HCT116 (cell line): ENCODE results near the gene RRAS2. TPM values are rescaled to one million over a fixed set of nuclear protein-coding genes. Genes with fewer than 3 reads are reported as not detected.

Experiments
- ATAC-seq: fragments of 200-7000 bp; cut with Tn5 transposase; 2 replicates; pipeline ENCODE4 v1.9.1; 2020; ENCODE audit warnings: mild to moderate bottlenecking, moderate library complexity
- BruUV-seq: library from RNA; stranded (reverse); fragments of 400-500 nt; replicated peaks from 2 replicates; lab custom pipeline; 2021; lab: Mats Ljungman, UMichigan
- CTCF ChIA-PET: fragments of 300-600 bp; sonication (Branson Sonifier 250); formaldehyde crosslinking; loops from one replicate; lab custom pipeline; 2021; ENCODE audit warnings: antibody characterized with exemption; lab: Charles Lee
- POLR2A ChIA-PET: fragments of 300-600, 350-600 bp; sonication (Branson Sonifier 250); formaldehyde crosslinking; loops from one replicate; lab custom pipeline; 2021; ENCODE audit warnings: antibody characterized with exemption; lab: Charles Lee
- RAD21 ChIA-PET, 2 experiments: fragments of 300-600 bp; sonication (Branson Sonifier 250); formaldehyde crosslinking; loops; one replicate each; lab custom pipeline; 2023; ENCODE audit warnings: low total read pairs in 2 of 2; ENCODE audit not compliant: uncharacterized antibody in 2 of 2, unreplicated experiment in 2 of 2, low non-redundant PET in 1 of 2; lab: Charles Lee
- DNase-seq: peaks from one replicate; pipeline ENCODE4 v3.0.0-alpha.2; 2010; ENCODE audit warnings: low read depth, low spot score
- H2AFZ ChIP-seq: fragments of 200-600 bp; shearing (Covaris generic), sonication (generic); 2 replicates; pipeline ENCODE4 v1.6.1; 2017; ENCODE audit warnings: low read depth, mixed run types, mixed read lengths, antibody characterized with exemption, low read length; ENCODE audit not compliant: poor library complexity, severe bottlenecking
- H3K27ac ChIP-seq: 2 replicates; pipeline ENCODE4 v1.5.1; 2012; ENCODE audit warnings: low read depth, low read length
- H3K27me3 ChIP-seq: fragments of 200-600 bp; sonication (generic); 2 replicates; pipeline ENCODE4 v1.6.1; 2016; ENCODE audit warnings: mixed run types, low read length, mixed read lengths; ENCODE audit not compliant: insufficient read depth
- H3K36me3 ChIP-seq, 2 experiments: fragments of 200-500 bp in 1 of 2; fragments of 200-600 bp in 1 of 2; sonication (Bioruptor generic) in 1 of 2; sonication (generic) in 1 of 2; 2 replicates each; pipeline versions ENCODE4 v1.5.1 to v1.6.1; 2014 to 2016; ENCODE audit warnings: low read length in 2 of 2, inconsistent platforms in 1 of 2, mixed read lengths in 1 of 2, mixed run types in 1 of 2; ENCODE audit not compliant: insufficient read depth in 2 of 2, control insufficient read depth in 1 of 2
- H3K4me1 ChIP-seq, 2 experiments: fragments of 200-600 bp in 1 of 2; sonication (generic) in 1 of 2; 2 replicates each; pipeline versions ENCODE4 v1.5.1 to v1.6.1; 2012 to 2017; ENCODE audit warnings: low read length in 2 of 2, inconsistent platforms in 1 of 2, mild to moderate bottlenecking in 1 of 2, mixed read lengths in 1 of 2, mixed run types in 1 of 2, moderate library complexity in 1 of 2; ENCODE audit not compliant: insufficient read depth in 2 of 2, control insufficient read depth in 1 of 2
- H3K4me2 ChIP-seq: fragments of 200-600 bp; sonication (generic); 2 replicates; pipeline ENCODE4 v1.6.1; 2017; ENCODE audit warnings: mixed run types, low read length, mixed read lengths
- H3K4me3 ChIP-seq, 2 experiments: fragments of 200-600 bp in 1 of 2; sonication (generic) in 1 of 2; replicated peaks in 1 of 2; 2 replicates each; pipeline ENCODE4 v1.5.1; 2011 to 2016; ENCODE audit warnings: low read length in 2 of 2, control low read depth in 1 of 2, low read depth in 1 of 2, mild to moderate bottlenecking in 1 of 2, mixed read lengths in 1 of 2, mixed run types in 1 of 2
- H3K79me2 ChIP-seq: fragments of 200-600 bp; sonication (generic); 2 replicates; pipeline ENCODE4 v1.6.1; 2017; ENCODE audit warnings: mild to moderate bottlenecking, mixed run types, low read length, moderate library complexity, mixed read lengths; ENCODE audit not compliant: insufficient read depth
- H3K9ac ChIP-seq: fragments of 200-600 bp; sonication (generic); 2 replicates; pipeline ENCODE4 v1.6.1; 2016; ENCODE audit warnings: low read length, mixed read lengths
- H3K9me2 ChIP-seq: fragments of 200-600 bp; sonication (generic), shearing (Covaris generic); 2 replicates; pipeline ENCODE4 v1.6.1; 2017; ENCODE audit warnings: mixed run types, mild to moderate bottlenecking, moderate library complexity; ENCODE audit not compliant: insufficient read depth
- H3K9me3 ChIP-seq, 2 experiments: fragments of 200-500 bp in 1 of 2; fragments of 200-600 bp in 1 of 2; sonication (Bioruptor generic) in 1 of 2; sonication (generic) in 1 of 2; 2 replicates each; pipeline ENCODE4 v1.6.1; 2014 to 2017; ENCODE audit warnings: low read length in 2 of 2, mixed read lengths in 2 of 2, inconsistent platforms in 1 of 2, low read depth in 1 of 2, mild to moderate bottlenecking in 1 of 2, mixed run types in 1 of 2, moderate library complexity in 1 of 2; ENCODE audit not compliant: control insufficient read depth in 1 of 2, insufficient read depth in 1 of 2
- H4K20me1 ChIP-seq: fragments of 200-600 bp; sonication (generic), shearing (Covaris generic); 2 replicates; pipeline ENCODE4 v1.6.1; 2017; ENCODE audit warnings: mixed run types, mild to moderate bottlenecking, moderate library complexity; ENCODE audit not compliant: insufficient read depth
- ATF3 ChIP-seq: IDR thresholded peaks from 2 replicates; pipeline ENCODE4 v1.6.1; 2012
- CBX3 ChIP-seq: IDR thresholded peaks from 2 replicates; pipeline ENCODE4 v1.6.1; 2012; ENCODE audit warnings: low read depth
- CEBPB ChIP-seq: IDR thresholded peaks from 2 replicates; pipeline ENCODE4 v1.6.1; 2012; ENCODE audit warnings: low read depth
- CTCF ChIP-seq, 3 experiments: fragments of 200-600 bp in 1 of 3; sonication (generic) in 1 of 3; IDR thresholded peaks in 2 of 3; conservative IDR thresholded peaks in 1 of 3; 2 replicates each; pipeline ENCODE4 v1.5.1; 2012 to 2017; ENCODE audit warnings: low read depth in 2 of 3, low read length in 2 of 3, antibody characterized with exemption in 1 of 3, borderline replicate concordance in 1 of 3, control low read depth in 1 of 3, mild to moderate bottlenecking in 1 of 3, mixed read lengths in 1 of 3, mixed run types in 1 of 3, moderate library complexity in 1 of 3; ENCODE audit not compliant: insufficient read depth in 1 of 3
- ELF1 ChIP-seq: IDR thresholded peaks from 2 replicates; pipeline ENCODE4 v1.6.1; 2012; ENCODE audit warnings: low read depth, borderline replicate concordance
- EZH2phosphoT487 ChIP-seq: fragments of 200-600 bp; IDR thresholded peaks from 2 replicates; pipeline ENCODE4 v1.6.1; 2018; ENCODE audit warnings: antibody characterized with exemption, borderline replicate concordance
- FOSL1 ChIP-seq: IDR thresholded peaks from 2 replicates; pipeline ENCODE4 v1.6.1; 2012; ENCODE audit warnings: low read depth
- JUND ChIP-seq: IDR thresholded peaks from 2 replicates; pipeline ENCODE4 v1.6.1; 2012
- MAX ChIP-seq: IDR thresholded peaks from 2 replicates; pipeline ENCODE4 v1.6.1; 2012
- POLR2A ChIP-seq: IDR thresholded peaks from 2 replicates; pipeline ENCODE4 v1.7.0; 2011; ENCODE audit warnings: borderline replicate concordance; ENCODE audit not compliant: insufficient read depth, insufficient read length; ENCODE audit errors: extremely low read depth
- RAD21 ChIP-seq: IDR thresholded peaks from 2 replicates; pipeline ENCODE4 v1.6.1; 2012; ENCODE audit warnings: low read depth, mild to moderate bottlenecking
- REST ChIP-seq: IDR thresholded peaks from 2 replicates; pipeline ENCODE4 v1.6.1; 2012; ENCODE audit warnings: low read depth
- SIN3A ChIP-seq: IDR thresholded peaks from 2 replicates; pipeline ENCODE4 v1.6.1; 2012; ENCODE audit warnings: low read depth
- SP1 ChIP-seq: IDR thresholded peaks from 2 replicates; pipeline ENCODE4 v1.6.1; 2012; ENCODE audit warnings: low read depth
- SRF ChIP-seq: IDR thresholded peaks from 2 replicates; pipeline ENCODE4 v1.6.1; 2012; ENCODE audit warnings: low read depth
- YY1 ChIP-seq: IDR thresholded peaks from 2 replicates; pipeline ENCODE4 v1.6.1; 2011; ENCODE audit warnings: low read length, low read depth, moderate library complexity, mild to moderate bottlenecking; ENCODE audit not compliant: insufficient replicate concordance; ENCODE audit errors: extremely low read depth
- ZBTB33 ChIP-seq: IDR thresholded peaks from 2 replicates; pipeline ENCODE4 v1.6.1; 2011; ENCODE audit warnings: mild to moderate bottlenecking, low read length, moderate library complexity; ENCODE audit not compliant: insufficient replicate concordance; ENCODE audit errors: extremely low read depth
- ZFX ChIP-seq: fragments of 450-650 bp; IDR thresholded peaks from 2 replicates; pipeline ENCODE4 v1.6.1; 2017
- intact Hi-C: fragments of 100-400 bp; cut with micrococcal nuclease; formaldehyde crosslinking; loops from 2 replicates; pipeline ENCODE4 v1.10.0; 2022
- total RNA-seq: library from RNA; stranded (reverse); gene quantifications from one replicate; pipeline ENCODE4 v1.2.1, GENCODE V29; 2021; ENCODE audit not compliant: unreplicated experiment

RRAS2 gene
- total RNA-seq, 1 experiment from 2014 or later: 54.5 TPM

- Histone ChIP-seq H3K4me1 (peaks cover 3 to 12% of the 10 kb centered on the region in 2 experiments; a peak in 2 of 4 replicates), H4K20me1 (no peaks in the 10 kb centered on the region), H3K9ac (no peak overlapping the region), H3K9me3 (no peaks in the 10 kb centered on the region), H3K27me3 (no peaks in the 10 kb centered on the region), H2AFZ (no peak overlapping the region), H3K4me2 (no peak overlapping the region), H3K79me2 (no peaks in the 10 kb centered on the region), H3K9me2 (no peaks in the 10 kb centered on the region), H3K36me3 (no peaks in the 10 kb centered on the region), H3K4me3 (no peak overlapping the region), H3K27ac (no peak overlapping the region)
- CTCF ChIA-PET: no interaction called here
- ATAC-seq (no peak), DNase-seq (no peak)
- BruUV-seq: no TSS peak
- POLR2A ChIA-PET: no interaction called here
- TF ChIP-seq SIN3A: no peak
- no peak for TF ChIP-seq EZH2phosphoT487
- no peak for TF ChIP-seq SRF
- no peak for TF ChIP-seq CTCF (IDR thresholded peaks at IDR 0.05 in 2 of 3, conservative IDR thresholded peaks at IDR 0.05 in 1 of 3; ENCODE audit: borderline replicate concordance in 1 of 3, insufficient read depth in 1 of 3, low read depth in 2 of 3, low read length in 2 of 3)
- TF ChIP-seq ATF3: no peak
- TF ChIP-seq CEBPB: no peak
- no peak for TF ChIP-seq POLR2A
- no peak for TF ChIP-seq ZFX
- TF ChIP-seq ZBTB33: no peak
- TF ChIP-seq REST: no peak
- no peak for TF ChIP-seq YY1
- TF ChIP-seq SP1: no peak
- no peak for TF ChIP-seq FOSL1
- TF ChIP-seq ELF1: no peak
- TF ChIP-seq JUND: no peak
- TF ChIP-seq MAX: no peak
- no peak for TF ChIP-seq RAD21
- TF ChIP-seq CBX3: no peak
- RAD21 ChIA-PET: no interaction called here
- intact Hi-C loops: no loop called here
Measured at GRCh38 chr11:14262271-14262846, 96.6 kb downstream of the RRAS2 start.
